Measurements from ENCODE around the gene MESP2. TPM values are rescaled to one million over a fixed set of nuclear protein-coding genes. Genes with fewer than 3 reads are reported as not detected.
A peak's percentile ranks its signal among the peaks of the same experiment; 100 is the strongest.
"Not testable (repeated sequence)": the region's sequence is repeated elsewhere in the genome, so short reads cannot be mapped to it uniquely, and the experiment has no call there.

The MESP2 gene
- total and polyA plus RNA-seq, 4 donors, result 0.03 TPM; not detected in 3

GRCh38 chr15:89781891-89782618 lies 5.9 kb downstream of the MESP2 start:
- Histone ChIP-seq H3K4me3 (ENCODE audit: low read depth in 1 of 3, low read length in 3 of 3) (no peak overlapping the region), H3K36me3 (ENCODE audit: control insufficient read depth in 4 of 4, insufficient read depth in 3 of 4, low read depth in 1 of 4, low read length in 3 of 4) (peaks cover 0 to 4% (median 2%) of the 10 kb centered on the region in 4 donors), H3K9ac (ENCODE audit: low read depth in 1 of 2, low read length in 2 of 2) (no peak overlapping the region), H3K9me3 (ENCODE audit: control insufficient read depth in 4 of 4, low read length in 3 of 4) (no peaks in the 10 kb centered on the region), H3K27ac (ENCODE audit: low read depth in 1 of 2, low read length in 2 of 2) (no peak overlapping the region), H3K4me1 (ENCODE audit: control insufficient read depth in 4 of 4, insufficient read depth in 4 of 4, low read length in 3 of 4) (peaks cover 5 to 32% (median 26%) of the 10 kb centered on the region in 4 donors), H3K27me3 (ENCODE audit: control insufficient read depth in 4 of 4, insufficient read depth in 4 of 4, low read length in 3 of 4) (no peaks in the 10 kb centered on the region)
- DNase-seq (ENCODE audit: low spot score), result no peak
- WGBS, result 63% methylated on average over 15 of the region's 15 CpGs
- no peak for TF ChIP-seq MAX (IDR thresholded peaks at IDR 0.05)
- TF ChIP-seq SP1 (IDR thresholded peaks at IDR 0.05), result peak; percentile 39
- peak; percentile 27 to 55 for TF ChIP-seq RXRA (IDR thresholded peaks at IDR 0.05)
- no peak for TF ChIP-seq GABPA (IDR thresholded peaks at IDR 0.05 in 1 of 2, conservative IDR thresholded peaks at IDR 0.05 in 1 of 2)
- TF ChIP-seq NR2F2 (IDR thresholded peaks at IDR 0.05), result peak; percentile 25
- TF ChIP-seq HNF4A (conservative IDR thresholded peaks at IDR 0.05), result peak; percentile 76 to 79
- peak; percentile 70 for TF ChIP-seq YY1 (IDR thresholded peaks at IDR 0.05)
- peak in 1 of 2 donors; percentile 26 for TF ChIP-seq RAD21 (IDR thresholded peaks at IDR 0.05)
- TF ChIP-seq REST (IDR thresholded peaks at IDR 0.05), result peak; percentile 30

- H3K36me3 ChIP-seq (ENCODE audit: control insufficient read depth in 4 of 4, insufficient read depth in 3 of 4, low read depth in 1 of 4, low read length in 3 of 4), result not testable (repeated sequence)
- 96% methylated on average over 9 of the region's 9 CpGs for WGBS
- peaks cover 5 to 32% (median 26%) of the 10 kb centered on the region in 4 donors for H3K4me1 ChIP-seq (ENCODE audit: control insufficient read depth in 4 of 4, insufficient read depth in 4 of 4, low read length in 3 of 4)
These were observed 6.5 kb downstream of the MESP2 start for GRCh38 chr15:89782619-89782950.

GRCh38 chr15:89783111-89783860 lies 7.2 kb downstream of the MESP2 start:
- Histone ChIP-seq H3K4me1 (ENCODE audit: control insufficient read depth in 4 of 4, insufficient read depth in 4 of 4, low read length in 3 of 4) (peaks cover 5 to 32% (median 26%) of the 10 kb centered on the region in 4 donors), H3K9me3 (ENCODE audit: control insufficient read depth in 4 of 4, low read length in 3 of 4) (no peaks in the 10 kb centered on the region), H3K27ac (ENCODE audit: low read depth in 1 of 2, low read length in 2 of 2) (no peak overlapping the region), H3K9ac (ENCODE audit: low read depth in 1 of 2, low read length in 2 of 2) (no peak overlapping the region), H3K4me3 (ENCODE audit: low read depth in 1 of 3, low read length in 3 of 3) (no peak overlapping the region), H3K36me3 (ENCODE audit: control insufficient read depth in 4 of 4, insufficient read depth in 3 of 4, low read depth in 1 of 4, low read length in 3 of 4) (peaks cover 4 to 12% (median 8%) of the 10 kb centered on the region in 4 donors), H3K27me3 (ENCODE audit: control insufficient read depth in 4 of 4, insufficient read depth in 4 of 4, low read length in 3 of 4) (no peaks in the 10 kb centered on the region)
- TF ChIP-seq EGR1 (IDR thresholded peaks at IDR 0.05; ENCODE audit: low read depth in 2 of 2), result no peak
- TF ChIP-seq FOXA1 (IDR thresholded peaks at IDR 0.05), result no peak
- no peak for TF ChIP-seq SP1 (IDR thresholded peaks at IDR 0.05)
- no peak for TF ChIP-seq RXRA (IDR thresholded peaks at IDR 0.05)
- no peak for DNase-seq (ENCODE audit: low spot score)
- WGBS, result 83% methylated on average over 14 of the region's 14 CpGs

More at GRCh38 chr15:89782619-89782950, 6.5 kb downstream of the MESP2 start:
- H3K9me3 ChIP-seq (ENCODE audit: control insufficient read depth in 4 of 4, low read length in 3 of 4); H3K4me3 ChIP-seq (ENCODE audit: low read depth in 1 of 3, low read length in 3 of 3); DNase-seq (ENCODE audit: low spot score); H3K27me3 ChIP-seq (ENCODE audit: control insufficient read depth in 4 of 4, insufficient read depth in 4 of 4, low read length in 3 of 4); H3K27ac ChIP-seq (ENCODE audit: low read depth in 1 of 2, low read length in 2 of 2); H3K9ac ChIP-seq (ENCODE audit: low read depth in 1 of 2, low read length in 2 of 2): not testable (repeated sequence)

Measured in liver (tissue), 9 donors.